MM.1S (cell line): ENCODE data around the gene PLP1.
"Not testable (repeated sequence)": the region's sequence is repeated elsewhere in the genome, so short reads cannot be mapped to it uniquely, and the experiment has no call there.

ENCODE experiments used
- DNase-seq: peaks from one replicate; pipeline ENCODE4 v3.0.0-alpha.2; 2015
- H2AFZ ChIP-seq: fragments of 300-600 bp; sonication (generic); 2 replicates; pipeline ENCODE4 v1.6.0; 2016; ENCODE audit warnings: antibody characterized with exemption, low read length
- H3F3A ChIP-seq: fragments of 300-600 bp; sonication (generic); 2 replicates; pipeline ENCODE4 v1.6.1; 2016; ENCODE audit warnings: mild to moderate bottlenecking, antibody characterized with exemption, low read length, moderate library complexity, mixed read lengths; ENCODE audit not compliant: insufficient read depth
- H3K27ac ChIP-seq: fragments of 300-600 bp; sonication (generic); 2 replicates; pipeline ENCODE4 v1.5.1; 2016; ENCODE audit warnings: mild to moderate bottlenecking, low read length
- H3K27me3 ChIP-seq: fragments of 300-600 bp; sonication (generic); replicated peaks from 2 replicates; pipeline ENCODE4 v1.6.0; 2016; ENCODE audit warnings: low read length; ENCODE audit not compliant: insufficient read depth
- H3K36me3 ChIP-seq: fragments of 300-600 bp; sonication (generic); replicated peaks from 2 replicates; pipeline ENCODE4 v1.6.1; 2016; ENCODE audit warnings: mild to moderate bottlenecking, low read length, mixed read lengths; ENCODE audit not compliant: insufficient read depth
- H3K4me1 ChIP-seq: fragments of 300-600 bp; sonication (generic); 2 replicates; pipeline ENCODE4 v1.6.1; 2016; ENCODE audit warnings: low read length, mixed read lengths
- H3K4me2 ChIP-seq: fragments of 300-600 bp; sonication (generic); 2 replicates; pipeline ENCODE4 v1.6.0; 2016; ENCODE audit warnings: low read depth, low read length
- H3K4me3 ChIP-seq: fragments of 300-600 bp; sonication (generic); 2 replicates; pipeline ENCODE4 v1.5.1; 2016; ENCODE audit warnings: low read length, mixed read lengths
- H3K79me2 ChIP-seq: fragments of 300-600 bp; sonication (generic); 2 replicates; pipeline ENCODE4 v1.6.1; 2016; ENCODE audit warnings: mixed run types, low read length, mixed read lengths
- H3K9ac ChIP-seq: fragments of 300-600 bp; sonication (generic); 2 replicates; pipeline ENCODE4 v1.6.1; 2016; ENCODE audit warnings: low read length, mixed read lengths
- H3K9me2 ChIP-seq: fragments of 300-600 bp; sonication (generic); replicated peaks from 2 replicates; pipeline ENCODE4 v1.6.1; 2016; ENCODE audit warnings: mild to moderate bottlenecking, low read length, mixed read lengths; ENCODE audit not compliant: insufficient read depth
- H3K9me3 ChIP-seq: fragments of 300-600 bp; sonication (generic); replicated peaks from 2 replicates; pipeline ENCODE4 v1.6.1; 2016; ENCODE audit warnings: mild to moderate bottlenecking, low read length, mixed read lengths; ENCODE audit not compliant: insufficient read depth
- H4K20me1 ChIP-seq: fragments of 300-600 bp; sonication (generic); 2 replicates; pipeline ENCODE4 v1.6.1; 2016; ENCODE audit warnings: mild to moderate bottlenecking, low read length, moderate library complexity, mixed read lengths; ENCODE audit not compliant: insufficient read depth
- EZH2 ChIP-seq: fragments of 300-600 bp; sonication (generic); optimal IDR thresholded peaks from 2 replicates; pipeline ENCODE3; 2017; ENCODE audit warnings: low read depth, mild to moderate bottlenecking, antibody characterized with exemption, low read length, mixed read lengths
- EZH2phosphoT487 ChIP-seq: fragments of 300-600 bp; sonication (generic); IDR thresholded peaks from 2 replicates; pipeline ENCODE4 v1.6.1; 2018; ENCODE audit warnings: antibody characterized with exemption, low read length
- TF ChIP-seq, protein P1 (sequence below): fragments of 300-600 bp; sonication (generic); IDR thresholded peaks from 2 replicates; pipeline ENCODE4 v1.5.1; 2016; ENCODE audit warnings: antibody characterized with exemption, low read length, mixed read lengths

Gene PLP1

DNA sequence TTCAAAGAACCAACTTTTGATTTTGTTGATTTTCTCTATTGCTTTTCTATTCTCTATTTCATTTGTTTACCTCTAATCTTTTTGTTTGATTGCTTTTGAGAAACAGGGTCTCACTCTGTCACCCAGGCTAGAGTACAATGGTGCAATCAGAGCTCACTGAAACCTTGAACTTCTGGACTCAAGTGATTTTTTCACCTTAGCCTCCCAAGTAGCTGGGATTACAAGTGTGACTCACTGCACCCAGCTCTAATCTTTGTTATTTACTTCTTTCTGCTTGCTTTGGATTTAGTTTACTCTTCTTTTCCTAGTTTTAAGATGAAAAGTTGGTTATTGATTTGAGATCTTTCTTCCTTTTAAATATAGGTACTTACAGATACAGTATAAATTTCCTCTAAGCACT is 29.2 kb downstream of the PLP1 start:
- no peaks in the 10 kb centered on the region for H3F3A ChIP-seq
- 0 out of 2 replicates have a peak, but pooled peaks cover 1% of the 10 kb centered on the region for H3K4me1 ChIP-seq
- no peak for TF ChIP-seq EZH2
- TF ChIP-seq, protein P1, sequence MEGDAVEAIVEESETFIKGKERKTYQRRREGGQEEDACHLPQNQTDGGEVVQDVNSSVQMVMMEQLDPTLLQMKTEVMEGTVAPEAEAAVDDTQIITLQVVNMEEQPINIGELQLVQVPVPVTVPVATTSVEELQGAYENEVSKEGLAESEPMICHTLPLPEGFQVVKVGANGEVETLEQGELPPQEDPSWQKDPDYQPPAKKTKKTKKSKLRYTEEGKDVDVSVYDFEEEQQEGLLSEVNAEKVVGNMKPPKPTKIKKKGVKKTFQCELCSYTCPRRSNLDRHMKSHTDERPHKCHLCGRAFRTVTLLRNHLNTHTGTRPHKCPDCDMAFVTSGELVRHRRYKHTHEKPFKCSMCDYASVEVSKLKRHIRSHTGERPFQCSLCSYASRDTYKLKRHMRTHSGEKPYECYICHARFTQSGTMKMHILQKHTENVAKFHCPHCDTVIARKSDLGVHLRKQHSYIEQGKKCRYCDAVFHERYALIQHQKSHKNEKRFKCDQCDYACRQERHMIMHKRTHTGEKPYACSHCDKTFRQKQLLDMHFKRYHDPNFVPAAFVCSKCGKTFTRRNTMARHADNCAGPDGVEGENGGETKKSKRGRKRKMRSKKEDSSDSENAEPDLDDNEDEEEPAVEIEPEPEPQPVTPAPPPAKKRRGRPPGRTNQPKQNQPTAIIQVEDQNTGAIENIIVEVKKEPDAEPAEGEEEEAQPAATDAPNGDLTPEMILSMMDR, result no peak
- no peaks in the 10 kb centered on the region for H4K20me1 ChIP-seq
- no peak overlapping the region for H3K4me3 ChIP-seq
- no peaks in the 10 kb centered on the region for H3K27me3 ChIP-seq
- no peak overlapping the region for H3K4me2 ChIP-seq
- no peaks in the 10 kb centered on the region for H3K36me3 ChIP-seq
- DNase-seq, result no peak
- no peak overlapping the region for H3K27ac ChIP-seq
- no peak overlapping the region for H3K9ac ChIP-seq
- H3K79me2 ChIP-seq, result no peaks in the 10 kb centered on the region
- no peaks in the 10 kb centered on the region for H3K9me2 ChIP-seq
- H3K9me3 ChIP-seq, result no peaks in the 10 kb centered on the region
- H2AFZ ChIP-seq, result no peak overlapping the region

DNA sequence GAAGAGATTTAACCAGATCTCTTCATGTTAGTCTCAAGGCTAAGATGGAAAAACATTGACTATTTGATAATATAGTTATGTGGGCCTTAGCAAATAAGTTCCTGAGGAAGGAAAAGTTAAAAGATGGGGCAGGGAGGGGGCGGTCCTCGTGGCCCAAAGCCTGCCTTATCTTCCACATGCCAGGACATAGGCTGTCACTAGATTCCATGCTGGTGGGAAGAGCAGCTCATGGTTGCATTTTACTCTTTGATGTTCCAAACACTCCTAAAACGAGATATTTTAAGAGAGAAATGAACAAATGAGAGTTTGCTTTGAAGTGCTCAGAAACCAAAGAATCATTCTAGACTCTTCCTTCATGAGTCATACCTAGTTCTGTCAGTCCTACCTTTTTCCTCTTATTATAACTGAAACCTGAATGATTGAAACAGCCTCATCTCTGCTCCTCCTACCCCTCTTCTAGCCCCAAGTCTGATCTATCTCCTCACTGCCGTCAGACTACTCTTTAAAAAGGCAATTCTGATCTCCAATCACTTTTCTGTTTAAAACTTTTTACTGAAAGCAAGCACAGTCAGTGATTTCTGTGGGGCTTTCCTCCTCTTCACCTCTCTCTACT is 30.3 kb downstream of the PLP1 start:
- Histone ChIP-seq H3K4me3 (no peak overlapping the region), H3K4me1 (no peaks in the 10 kb centered on the region), H4K20me1 (no peaks in the 10 kb centered on the region), H3F3A (no peaks in the 10 kb centered on the region), H3K27ac (no peak overlapping the region), H3K4me2 (no peak overlapping the region), H3K79me2 (no peaks in the 10 kb centered on the region), H2AFZ (no peak overlapping the region), H3K27me3 (no peaks in the 10 kb centered on the region), H3K9me3 (no peaks in the 10 kb centered on the region), H3K9me2 (no peaks in the 10 kb centered on the region), H3K9ac (no peak overlapping the region), H3K36me3 (no peaks in the 10 kb centered on the region)
- no peak for TF ChIP-seq EZH2
- TF ChIP-seq, protein P1, result no peak
- TF ChIP-seq EZH2phosphoT487, result no peak
- no peak for DNase-seq

DNA sequence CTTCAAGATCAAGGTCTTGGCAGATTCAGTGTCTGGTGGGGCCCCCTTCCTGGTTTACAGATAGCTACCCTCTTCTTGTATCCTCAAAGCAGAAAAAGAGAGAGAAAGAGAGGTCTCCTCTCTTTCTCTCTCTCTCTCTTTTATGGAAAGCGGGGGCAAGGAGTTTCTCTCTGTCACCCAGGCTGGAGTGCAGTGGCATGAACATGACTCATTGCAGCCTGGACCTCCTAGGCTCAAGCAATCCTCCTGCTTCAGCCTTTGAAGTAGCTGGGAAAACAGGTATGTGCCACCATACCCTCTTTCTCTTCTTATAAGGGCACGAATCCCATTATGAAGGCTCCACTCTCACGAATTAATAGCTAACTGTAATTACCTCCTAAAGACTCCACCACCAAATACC is 35.2 kb downstream of the PLP1 start:
- no peak overlapping the region for H2AFZ ChIP-seq
- no peak overlapping the region for H3K4me3 ChIP-seq
- no peaks in the 10 kb centered on the region for H3F3A ChIP-seq
- H3K4me1 ChIP-seq, result no peaks in the 10 kb centered on the region
- no peak overlapping the region for H3K27ac ChIP-seq
- H3K4me2 ChIP-seq, result no peak overlapping the region
- TF ChIP-seq EZH2phosphoT487 (no peak), EZH2 (no peak)
- TF ChIP-seq, protein P1, result no peak
- no peaks in the 10 kb centered on the region for H3K27me3 ChIP-seq
- H3K9me3 ChIP-seq, result no peaks in the 10 kb centered on the region
- no peaks in the 10 kb centered on the region for H3K79me2 ChIP-seq
- DNase-seq, result no peak
- no peaks in the 10 kb centered on the region for H3K36me3 ChIP-seq
- H4K20me1 ChIP-seq, result no peaks in the 10 kb centered on the region
- H3K9me2 ChIP-seq, result no peaks in the 10 kb centered on the region
- no peak overlapping the region for H3K9ac ChIP-seq

DNA sequence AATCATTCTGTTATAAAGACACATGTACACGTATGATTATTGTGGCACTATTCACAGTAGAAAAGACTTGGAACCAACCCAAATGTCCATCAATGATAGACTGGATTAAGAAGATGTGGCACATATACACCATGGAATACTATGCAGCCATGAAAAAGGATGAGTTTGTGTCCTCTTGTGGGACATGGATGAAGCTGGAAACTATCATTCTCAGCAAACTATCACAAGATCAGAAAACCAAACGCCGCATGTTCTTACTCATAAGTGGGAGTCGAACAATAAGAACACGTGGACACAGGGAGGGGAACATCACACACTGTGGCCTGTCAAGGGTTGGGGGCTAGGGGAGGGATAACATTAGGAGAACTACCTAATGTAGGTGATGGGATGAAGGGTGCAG is 40.5 kb downstream of the PLP1 start:
- H3K9me3 ChIP-seq, result not testable (repeated sequence)

More for the DNA sequence above, 40.5 kb downstream of the PLP1 start:
- H2AFZ ChIP-seq, H3K9me2 ChIP-seq, H3K27me3 ChIP-seq, H3K4me2 ChIP-seq, H4K20me1 ChIP-seq, H3F3A ChIP-seq, H3K79me2 ChIP-seq, H3K4me3 ChIP-seq, H3K27ac ChIP-seq, H3K9ac ChIP-seq, H3K36me3 ChIP-seq, DNase-seq, H3K4me1 ChIP-seq: not testable (repeated sequence)
